Renal cortex interstitium (tissue), 11 donors: ENCODE results near the gene MFAP2. TPM values are rescaled to one million over a fixed set of nuclear protein-coding genes. Genes with fewer than 3 reads are reported as not detected.

Experiments
- DNase-seq, 11 donors: peaks; one replicate each; pipeline ENCODE4 v3.0.0-alpha.2; 2013; ENCODE audit warnings: low read depth in 9 of 11, low spot score in 4 of 11; ENCODE audit errors: extremely low read depth in 1 of 11
- polyA plus RNA-seq, 3 donors: library from polyadenylated mRNA; unstranded; fragments of 120-200 nt; gene quantifications; one replicate each; pipeline ENCODE4 v1.2.1, GENCODE V29; 2013; ENCODE audit not compliant: insufficient read length in 3 of 3

MFAP2 gene
- polyA plus RNA-seq, 3 donors = 195 to 226 (median 205) TPM

GRCh38 chr1:16924919-16925477 is 55.4 kb downstream of the MFAP2 start:
- no peak for DNase-seq

Other genes starting within 250 kb of the MFAP2 start
- gene RNU1-4, start 240.1 kb downstream of the MFAP2 start, polyA plus RNA-seq = 1 to 10 TPM in 1 of 3 donors, not detected in 2; 1.5 TPM
- gene RNU1-2, start 84.6 kb downstream of the MFAP2 start, polyA plus RNA-seq = 1 to 10 TPM in 1 of 3 donors, not detected in 2; 1.5 TPM
- gene CROCC, start 58.7 kb downstream of the MFAP2 start, polyA plus RNA-seq = 10 to 100 TPM; 25.1 to 56.4 (median 45.8) TPM
- 10 to 100 TPM; 27.8 to 38.6 (median 33.9) TPM for gene ATP13A2, start 31.3 kb upstream of the MFAP2 start, polyA plus RNA-seq
- 100 to 1,000 TPM; 128 to 170 (median 164) TPM for gene SDHB, start 73.4 kb upstream of the MFAP2 start, polyA plus RNA-seq
- 1 to 10 TPM; 2.0 to 2.6 (median 2.3) TPM for gene PADI2, start 138.8 kb upstream of the MFAP2 start, polyA plus RNA-seq
- gene PADI1, start 224.5 kb upstream of the MFAP2 start, polyA plus RNA-seq = under 1 TPM in 1 of 3 donors, not detected in 2; 0.06 TPM